ENCODE measurements around the gene USP6NL.

- no peak for TF ChIP-seq CHD7 (IDR thresholded peaks at IDR 0.05; ENCODE audit: low read depth, low read length)
- no peak for TF ChIP-seq POLR2A (conservative IDR thresholded peaks at IDR 0.05)
- TF ChIP-seq CTCF (IDR thresholded peaks at IDR 0.05 in 2 of 3, conservative IDR thresholded peaks at IDR 0.05 in 1 of 3; ENCODE audit: insufficient read depth in 2 of 3, low read depth in 1 of 3, low read length in 3 of 3): no peak
These were observed 98.9 kb downstream of the USP6NL start for GRCh38 chr10:11512596-11512995.
